Suprapubic skin (tissue), 3 donors: ENCODE measurements around the gene GFOD1.

Source experiments
- CTCF ChIP-seq, 2 donors: fragments of 200-600 bp in 1 of 2; fragments of 450-650 bp in 1 of 2; sonication (generic) in 1 of 2; IDR thresholded peaks; one replicate each; pipeline ENCODE4 v1.5.1; 2016 to 2019; ENCODE audit warnings: antibody characterized with exemption in 2 of 2, mild to moderate bottlenecking in 1 of 2, moderate library complexity in 1 of 2
- POLR2A ChIP-seq, 2 donors: fragments of 450-650 bp; IDR thresholded peaks; one replicate each; pipeline ENCODE4 v1.6.1; 2017; ENCODE audit warnings: antibody characterized with exemption in 2 of 2, mild to moderate bottlenecking in 2 of 2, moderate library complexity in 2 of 2

GRCh38 chr6:13528232-13528631 lies 40.8 kb upstream of the GFOD1 start:
- TF ChIP-seq CTCF (IDR thresholded peaks at IDR 0.05), result no peak
- TF ChIP-seq POLR2A (IDR thresholded peaks at IDR 0.05), result no peak
